HG02870 (cell line): ENCODE measurements around the gene CHEK2.
"Not testable (repeated sequence)": the region's sequence is repeated elsewhere in the genome, so short reads cannot be mapped to it uniquely, and the experiment has no call there.

Experiments
- ATAC-seq: cut with Tn5 transposase; IDR thresholded peaks from one replicate; pipeline ENCODE4 v1.9.1; 2021; ENCODE audit warnings: mild to moderate bottlenecking, moderate library complexity; ENCODE audit not compliant: unreplicated experiment

CHEK2 gene

DNA sequence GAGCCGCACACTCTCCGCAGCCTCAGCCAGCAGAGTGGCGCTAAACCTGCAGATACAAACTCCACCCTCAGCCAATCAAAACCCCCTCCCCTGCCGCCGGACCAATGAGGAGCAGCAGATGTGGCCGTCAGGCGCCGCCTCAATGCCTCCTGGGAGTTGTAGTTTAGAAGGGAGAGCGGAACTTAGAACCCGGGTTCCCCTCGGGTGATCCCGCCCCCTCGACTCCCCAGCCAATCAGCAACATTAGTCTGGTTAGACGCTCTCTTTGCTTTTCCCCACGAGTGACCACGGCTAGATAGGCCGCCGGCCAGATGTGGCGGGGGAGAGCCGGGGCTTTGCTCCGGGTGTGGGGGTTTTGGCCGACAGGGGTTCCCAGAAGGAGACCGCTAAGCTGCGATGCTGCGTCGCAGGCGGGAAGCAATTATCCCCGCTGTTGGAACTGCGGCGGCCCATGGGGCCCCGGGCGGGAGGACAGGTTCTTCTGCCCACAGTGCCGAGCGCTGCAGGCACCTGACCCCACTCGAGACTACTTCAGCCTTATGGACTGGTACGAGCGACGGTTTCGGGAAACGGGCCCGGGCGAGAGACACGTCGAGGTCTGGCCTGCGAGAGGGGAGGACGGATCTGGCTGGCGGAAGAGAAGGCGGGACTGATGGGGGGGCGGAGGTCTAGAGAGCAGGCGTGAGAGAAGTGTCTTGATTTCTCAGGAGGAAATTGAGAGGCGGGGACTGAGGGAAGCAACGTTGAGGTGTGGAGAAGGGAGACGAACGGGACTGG is at the start of gene CHEK2, which contains the start of gene HSCB:
TSS of gene CHEK2 (minus strand) at position 36 of the 777 bp plus-strand sequence. CDS start 7,099 bp downstream, outside the sequence.
TSS of gene HSCB (plus strand) at position 255 of the 777 bp plus-strand sequence. CDS start at position 312, 57 bp downstream.
- ATAC-seq = peak; percentile 90

GRCh38 chr22:28791124-28791523 is 49.5 kb upstream of the CHEK2 start:
- ATAC-seq = no peak

DNA sequence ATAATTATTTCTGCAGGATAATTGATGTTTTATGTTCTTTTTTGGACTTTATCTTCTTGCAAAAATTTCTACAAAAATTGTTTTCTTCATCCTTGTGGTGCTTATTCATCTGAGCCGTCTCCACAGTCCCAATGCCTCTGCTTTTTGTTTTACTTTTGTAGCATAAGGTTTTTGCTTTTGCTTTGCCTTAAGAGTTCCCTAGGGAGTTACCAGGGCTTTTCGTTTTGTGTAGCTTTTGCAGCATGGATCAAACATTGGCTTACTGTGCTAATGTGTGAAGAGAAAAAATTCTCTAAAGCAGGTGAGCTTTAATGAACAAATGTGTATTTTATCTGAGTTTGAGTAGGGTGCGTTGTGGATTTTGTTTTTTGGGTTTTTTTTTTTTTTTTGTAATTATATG is 47.0 kb upstream of the CHEK2 start:
- no peak for ATAC-seq

DNA sequence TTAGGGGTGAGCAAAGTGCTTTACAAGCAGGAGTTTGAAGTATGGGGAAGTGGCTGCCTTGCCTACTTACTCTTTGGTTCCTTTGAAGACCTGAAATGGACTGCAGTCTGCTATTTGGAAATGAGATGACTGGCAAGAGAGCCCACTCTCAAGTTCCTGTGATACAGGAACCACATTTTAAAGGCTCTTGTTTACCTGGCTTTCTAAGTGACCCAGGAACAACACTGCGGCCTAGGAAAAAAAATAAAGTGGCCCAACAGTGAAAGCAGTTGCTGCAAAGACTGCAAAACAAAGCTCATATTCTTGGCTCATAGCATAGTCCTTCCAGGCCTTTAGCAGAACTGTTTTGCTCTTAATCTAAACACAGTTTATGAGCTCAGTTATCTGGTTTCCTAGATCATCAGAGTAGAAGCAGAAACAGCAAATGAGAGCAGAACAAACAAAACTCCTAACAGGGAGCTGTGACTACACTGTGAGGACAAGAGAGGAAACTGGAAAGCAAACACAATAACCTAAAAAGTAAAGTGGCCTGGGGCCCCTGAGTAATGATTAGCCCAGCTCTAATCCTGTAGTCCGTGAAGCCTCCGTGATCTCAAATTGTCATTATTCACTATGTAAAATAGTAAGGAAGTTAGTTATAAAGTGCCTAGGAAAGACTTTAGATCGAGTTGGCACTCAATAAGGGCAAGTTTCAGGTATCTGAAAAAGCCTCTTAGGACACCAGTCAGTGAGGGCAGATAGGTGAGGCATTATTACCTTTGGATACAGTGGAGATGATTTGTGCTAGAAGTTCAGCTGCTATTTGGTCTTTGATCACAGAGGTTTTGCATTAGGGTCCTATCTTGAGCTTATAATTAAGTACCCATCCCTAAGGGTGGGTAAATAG is 42.4 kb upstream of the CHEK2 start:
- no peak for ATAC-seq

DNA sequence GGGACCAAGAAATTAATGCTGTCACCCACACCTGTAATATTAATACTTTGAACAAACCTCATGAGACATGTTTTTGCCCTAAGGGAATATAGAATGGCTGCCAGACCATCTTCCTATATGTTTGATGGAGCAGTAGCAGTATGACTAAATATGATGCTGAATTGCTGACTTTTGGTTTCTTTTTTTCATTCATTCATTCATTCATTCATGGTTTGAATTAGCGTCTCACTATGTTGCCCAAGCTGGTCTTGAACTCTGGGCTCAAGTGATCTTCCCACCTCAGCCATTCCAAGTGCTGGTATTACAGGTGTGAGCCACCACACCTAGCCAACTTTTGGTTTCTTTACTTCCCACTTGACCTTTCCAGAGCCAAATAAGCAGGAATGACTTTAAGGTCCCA is 38.7 kb upstream of the CHEK2 start:
- ATAC-seq = no peak

DNA sequence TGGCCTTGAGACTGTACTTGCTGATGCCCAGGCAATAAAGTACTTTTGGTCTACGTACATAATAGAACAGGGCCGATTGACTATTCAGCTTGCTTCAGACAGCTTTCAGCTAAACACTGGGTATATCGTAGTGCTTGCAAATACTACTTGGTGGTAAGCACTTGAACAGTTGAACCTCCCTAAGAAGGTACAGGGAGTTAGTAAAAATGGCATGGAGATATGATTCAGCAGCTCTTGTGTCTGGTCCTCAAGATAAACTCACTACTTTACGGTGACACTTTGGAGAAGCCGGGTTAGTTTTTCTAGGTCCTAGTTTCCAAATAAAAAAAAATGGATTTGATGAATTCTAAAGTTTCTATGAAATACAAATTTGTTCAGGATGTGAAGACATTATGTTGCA is 38.2 kb upstream of the CHEK2 start:
- no peak for ATAC-seq

GRCh38 chr22:28774378-28774777 is 32.8 kb upstream of the CHEK2 start:
- no peak for ATAC-seq

DNA sequence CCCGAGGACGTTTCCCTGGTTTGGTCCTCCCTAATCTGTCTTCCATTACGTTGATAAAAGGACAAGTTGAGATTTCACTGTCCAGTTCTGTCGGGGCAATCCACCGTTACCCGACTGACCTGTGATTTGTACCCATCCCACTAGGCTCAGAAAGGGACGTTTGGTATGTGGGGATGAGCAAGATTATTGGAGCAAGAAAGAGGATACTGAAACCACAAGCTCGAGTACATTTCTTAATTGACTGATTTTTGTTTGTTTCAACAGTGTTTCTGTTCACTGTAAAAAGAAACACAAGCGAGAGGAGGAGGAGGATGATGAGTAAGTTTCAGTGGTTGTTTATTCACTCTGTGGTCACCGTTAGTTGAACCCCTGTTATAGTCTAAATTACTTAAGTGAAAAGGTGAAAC is 31.8 kb upstream of the CHEK2 start:
- ATAC-seq = peak; percentile 25

GRCh38 chr22:28772633-28773460 is 31.2 kb upstream of the CHEK2 start, which contains the start of gene CCDC117:
Gene CCDC117, plus strand, starts transcription at chr22:28772695. Its CDS starts 155 bp downstream, at chr22:28772850.
- peak; percentile 87 for ATAC-seq

DNA sequence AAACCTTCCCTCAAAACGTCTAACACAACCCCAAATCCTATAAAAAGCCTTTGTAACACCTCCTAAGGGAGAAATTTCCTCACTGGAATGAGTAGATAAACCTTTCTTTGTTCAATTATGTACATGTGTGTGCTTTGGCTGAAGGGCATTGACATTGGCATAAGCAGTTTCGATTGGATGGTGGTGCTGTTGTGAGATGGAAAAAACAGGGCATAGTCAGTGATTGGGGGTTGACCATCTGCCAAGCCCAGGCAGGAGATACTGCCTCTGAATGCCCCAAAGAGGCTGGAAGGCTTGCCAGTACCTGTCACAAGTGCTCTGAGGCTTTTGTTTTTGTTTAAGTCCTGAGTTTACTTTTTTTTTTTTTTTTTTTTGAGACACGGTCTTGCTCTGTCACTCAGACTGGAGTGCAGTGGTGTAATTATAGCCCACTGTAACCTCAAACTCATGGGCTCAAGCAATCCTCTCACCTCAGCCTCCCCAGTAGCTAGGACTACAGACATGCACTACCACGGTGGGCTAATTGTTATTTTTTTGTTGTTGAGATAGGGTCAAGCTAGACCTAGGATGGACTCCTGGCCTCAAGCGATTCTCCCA is 29.7 kb upstream of the CHEK2 start:
- ATAC-seq = no peak

- ATAC-seq = no peak
Measured at GRCh38 chr22:28769394-28770085, 27.9 kb upstream of the CHEK2 start.

GRCh38 chr22:28768701-28769393 is 27.2 kb upstream of the CHEK2 start:
- no peak for ATAC-seq

DNA sequence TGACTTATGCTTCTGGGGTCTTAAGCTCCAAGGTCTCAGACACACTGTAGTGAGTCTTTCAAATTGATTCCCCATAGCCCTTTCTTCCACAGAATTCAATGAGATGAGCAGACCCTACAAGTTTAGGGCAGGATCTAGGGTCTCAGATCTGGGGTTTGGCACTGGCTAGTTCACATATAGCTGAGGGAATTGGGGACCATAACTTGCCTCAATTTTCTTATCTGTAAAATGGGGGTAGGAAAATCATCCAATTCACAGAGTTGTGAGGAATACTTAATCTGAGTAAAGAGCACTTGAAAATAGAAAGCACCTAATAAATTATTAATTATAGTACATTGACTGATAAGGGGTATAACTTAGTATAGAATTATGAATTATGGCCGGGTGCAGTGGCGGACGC is 25.0 kb upstream of the CHEK2 start:
- no peak for ATAC-seq

DNA sequence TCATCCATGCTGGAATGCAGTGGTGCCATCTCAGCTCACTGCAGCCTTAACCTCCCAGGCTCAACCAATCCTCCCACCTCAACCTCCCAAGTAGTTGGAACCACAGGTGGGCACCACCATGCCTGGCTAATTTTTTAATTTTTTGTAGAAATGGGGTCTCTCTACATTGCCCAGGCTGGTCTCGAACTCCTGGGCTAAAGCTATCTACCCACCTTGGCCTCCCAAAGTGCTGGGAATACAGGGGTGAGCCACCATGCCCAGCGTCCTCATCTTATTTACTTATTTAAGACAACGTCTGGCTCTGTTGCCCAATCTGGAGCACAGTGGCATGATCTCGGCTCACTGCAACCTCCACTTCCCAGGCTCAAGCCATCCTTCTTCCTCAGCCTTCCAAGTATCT is 20.4 kb upstream of the CHEK2 start:
- ATAC-seq = not testable (repeated sequence)

DNA sequence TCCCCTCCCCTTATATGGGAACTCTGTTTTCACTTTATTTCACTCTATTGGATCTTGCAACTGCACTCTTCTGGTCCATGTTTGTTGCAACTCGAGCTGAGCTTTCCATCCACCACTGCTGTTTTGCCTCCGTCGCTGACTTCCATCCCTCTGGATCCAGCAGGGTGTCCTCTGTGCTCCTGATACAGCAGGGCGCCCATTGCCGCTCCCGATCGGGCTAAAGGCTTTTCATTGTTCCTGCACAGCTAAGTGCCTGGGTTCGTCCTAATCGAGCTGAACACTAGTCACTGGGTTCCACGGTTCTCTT is 19.8 kb upstream of the CHEK2 start:
- no peak for ATAC-seq

- ATAC-seq = no peak
Measured at GRCh38 chr22:28759861-28760560, 18.4 kb upstream of the CHEK2 start.

DNA sequence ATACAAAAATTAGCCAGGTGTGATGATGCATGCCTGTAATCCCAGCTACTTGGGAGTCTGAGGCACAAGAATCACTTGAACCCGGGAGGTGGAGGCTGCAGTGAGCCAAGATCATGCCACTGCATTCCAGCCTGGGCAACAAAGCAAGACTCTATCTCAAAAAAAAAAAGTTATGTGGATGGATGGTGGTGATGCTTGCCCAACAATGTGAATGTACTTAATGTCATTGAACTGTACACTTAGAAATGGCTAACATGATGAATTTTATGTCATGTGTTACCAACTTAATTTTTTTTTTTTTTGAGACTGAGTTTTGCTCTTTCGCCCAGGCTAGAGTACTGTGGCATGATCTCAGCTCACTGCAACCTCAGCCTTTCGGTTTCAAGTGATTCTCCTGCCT is 12.9 kb upstream of the CHEK2 start:
- not testable (repeated sequence) for ATAC-seq

DNA sequence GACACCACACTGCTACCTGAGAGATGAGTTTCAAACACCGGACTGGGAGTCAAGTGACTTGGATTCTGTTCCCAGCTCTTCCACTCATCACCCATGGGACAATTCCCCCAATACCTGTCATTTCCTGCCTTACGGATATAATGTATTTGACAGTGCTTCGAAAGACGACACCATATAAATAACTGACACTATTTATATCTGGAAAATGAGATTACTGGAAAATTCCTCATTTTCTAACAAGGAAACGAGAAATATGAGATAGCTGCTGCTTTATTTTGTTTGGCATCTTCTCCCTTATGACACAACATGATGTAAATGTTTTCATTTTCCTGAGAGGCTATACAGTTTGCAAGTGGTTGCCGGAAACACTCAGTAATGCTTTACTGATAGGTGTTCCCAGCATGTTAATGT is 8.9 kb upstream of the CHEK2 start:
- ATAC-seq = no peak

DNA sequence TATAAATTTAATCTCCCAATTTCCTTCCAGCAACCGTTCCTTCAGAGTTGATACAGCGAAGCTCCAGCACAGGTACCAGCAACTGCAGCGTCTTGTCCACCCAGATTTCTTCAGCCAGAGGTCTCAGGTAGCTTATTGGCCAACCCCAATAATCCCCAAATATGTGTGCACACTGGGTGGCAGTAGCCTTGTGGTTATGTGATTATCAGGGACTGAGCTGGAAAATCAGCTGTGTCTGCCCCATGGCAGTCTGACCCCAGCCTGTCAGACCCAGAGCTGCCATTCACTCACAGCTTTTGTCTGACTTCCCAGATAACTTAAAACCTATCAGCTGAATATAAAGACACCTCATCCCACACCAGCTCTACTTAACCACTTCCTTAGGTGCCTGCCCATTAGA is 2.2 kb upstream of the CHEK2 start:
- ATAC-seq = no peak
